Tibial nerve (tissue), 3 donors: ENCODE measurements around the gene VEZF1.

Source experiments
- POLR2A ChIP-seq, 2 donors: fragments of 450-650 bp; IDR thresholded peaks; one replicate each; pipeline ENCODE4 v1.6.1; 2017; ENCODE audit warnings: antibody characterized with exemption in 2 of 2, mild to moderate bottlenecking in 2 of 2, moderate library complexity in 2 of 2
- TF ChIP-seq, protein P1 (sequence below), 5 experiments: fragments of 200-600 bp in 3 of 5; fragments of 450-650 bp in 2 of 5; sonication (generic) in 3 of 5; IDR thresholded peaks; one replicate each; pipeline ENCODE4 v1.5.1; 2016 to 2019; ENCODE audit warnings: antibody characterized with exemption in 5 of 5, mild to moderate bottlenecking in 3 of 5, moderate library complexity in 2 of 5

- TF ChIP-seq, protein P1, sequence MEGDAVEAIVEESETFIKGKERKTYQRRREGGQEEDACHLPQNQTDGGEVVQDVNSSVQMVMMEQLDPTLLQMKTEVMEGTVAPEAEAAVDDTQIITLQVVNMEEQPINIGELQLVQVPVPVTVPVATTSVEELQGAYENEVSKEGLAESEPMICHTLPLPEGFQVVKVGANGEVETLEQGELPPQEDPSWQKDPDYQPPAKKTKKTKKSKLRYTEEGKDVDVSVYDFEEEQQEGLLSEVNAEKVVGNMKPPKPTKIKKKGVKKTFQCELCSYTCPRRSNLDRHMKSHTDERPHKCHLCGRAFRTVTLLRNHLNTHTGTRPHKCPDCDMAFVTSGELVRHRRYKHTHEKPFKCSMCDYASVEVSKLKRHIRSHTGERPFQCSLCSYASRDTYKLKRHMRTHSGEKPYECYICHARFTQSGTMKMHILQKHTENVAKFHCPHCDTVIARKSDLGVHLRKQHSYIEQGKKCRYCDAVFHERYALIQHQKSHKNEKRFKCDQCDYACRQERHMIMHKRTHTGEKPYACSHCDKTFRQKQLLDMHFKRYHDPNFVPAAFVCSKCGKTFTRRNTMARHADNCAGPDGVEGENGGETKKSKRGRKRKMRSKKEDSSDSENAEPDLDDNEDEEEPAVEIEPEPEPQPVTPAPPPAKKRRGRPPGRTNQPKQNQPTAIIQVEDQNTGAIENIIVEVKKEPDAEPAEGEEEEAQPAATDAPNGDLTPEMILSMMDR (IDR thresholded peaks at IDR 0.05), result no peak
- TF ChIP-seq POLR2A (IDR thresholded peaks at IDR 0.05), result no peak
These were observed 32.3 kb upstream of the VEZF1 start for GRCh38 chr17:58020401-58020800.
